PC-3 (cell line): Measurements from ENCODE around the gene ABHD11. TPM values are rescaled to one million over a fixed set of nuclear protein-coding genes. Genes with fewer than 3 reads are reported as not detected.

Experiments used
- ATAC-seq: fragments of 200-7000 bp; cut with Tn5 transposase; 2 replicates; pipeline ENCODE4 v1.9.1; 2020; ENCODE audit warnings: mild to moderate bottlenecking, moderate library complexity
- BruUV-seq: library from RNA; stranded (reverse); fragments of 400-500 nt; replicated peaks from 2 replicates; lab custom pipeline; 2021; lab: Mats Ljungman, UMichigan
- CTCF ChIA-PET: fragments of 300-600 bp; sonication (Branson Sonifier 250); formaldehyde crosslinking; loops from one replicate; lab custom pipeline; 2022; ENCODE audit warnings: antibody characterized with exemption; lab: Charles Lee
- POLR2A ChIA-PET: fragments of 300-600 bp; sonication (Branson Sonifier 250); formaldehyde crosslinking; loops from one replicate; lab custom pipeline; 2022; ENCODE audit warnings: antibody characterized with exemption; ENCODE audit not compliant: unreplicated experiment; lab: Charles Lee
- DNase-seq: peaks from one replicate; pipeline ENCODE4 v3.0.0-alpha.2; 2015
- H2AFZ ChIP-seq: fragments of 300-600 bp; sonication (generic); 2 replicates; pipeline ENCODE4 v1.6.0; 2016; ENCODE audit warnings: antibody characterized with exemption, low read length
- H3F3A ChIP-seq: fragments of 300-600 bp; sonication (generic); one replicate; pipeline ENCODE4 v1.6.0; 2017; ENCODE audit warnings: antibody characterized with exemption, low read length, control low read depth, mild to moderate bottlenecking; ENCODE audit not compliant: unreplicated experiment
- H3K27ac ChIP-seq: fragments of 300-600 bp; sonication (generic); 2 replicates; pipeline ENCODE4 v1.5.1; 2016; ENCODE audit warnings: mild to moderate bottlenecking, low read length
- H3K27me3 ChIP-seq: fragments of 300-600 bp; sonication (generic); 2 replicates; pipeline ENCODE4 v1.6.1; 2016; ENCODE audit warnings: low read length, mixed read lengths
- H3K36me3 ChIP-seq: fragments of 300-600 bp; sonication (generic); 2 replicates; pipeline ENCODE4 v1.6.1; 2016; ENCODE audit warnings: low read depth, mixed run types, low read length, mixed read lengths
- H3K4me1 ChIP-seq: fragments of 300-600 bp; sonication (generic); 2 replicates; pipeline ENCODE4 v1.5.1; 2016; ENCODE audit warnings: low read length; ENCODE audit not compliant: insufficient read depth
- H3K4me2 ChIP-seq: fragments of 300-600 bp; sonication (generic); 2 replicates; pipeline ENCODE4 v1.6.0; 2016; ENCODE audit warnings: low read length
- H3K4me3 ChIP-seq: fragments of 300-600 bp; sonication (generic); 2 replicates; pipeline ENCODE4 v1.5.1; 2016; ENCODE audit warnings: mild to moderate bottlenecking, low read length, mixed read lengths
- H3K79me2 ChIP-seq: fragments of 300-600 bp; sonication (generic); 2 replicates; pipeline ENCODE4 v1.6.1; 2017; ENCODE audit warnings: low read length, mixed read lengths
- H3K9ac ChIP-seq: fragments of 300-600 bp; sonication (generic); 2 replicates; pipeline ENCODE4 v1.6.0; 2016; ENCODE audit warnings: mild to moderate bottlenecking, low read length
- H3K9me2 ChIP-seq: fragments of 300-600 bp; sonication (generic); replicated peaks from 2 replicates; pipeline ENCODE4 v1.6.1; 2016; ENCODE audit warnings: mixed run types, low read length, mixed read lengths
- H3K9me3 ChIP-seq: fragments of 300-600 bp; sonication (generic); 2 replicates; pipeline ENCODE4 v1.6.1; 2016; ENCODE audit warnings: low read length, mixed read lengths
- H4K20me1 ChIP-seq: fragments of 300-600 bp; sonication (generic); 2 replicates; pipeline ENCODE4 v1.6.1; 2016; ENCODE audit warnings: low read length, mixed read lengths
- CTCF ChIP-seq: fragments of 300-600 bp; sonication (generic); conservative IDR thresholded peaks from 2 replicates; pipeline ENCODE4 v1.5.1; 2017; ENCODE audit warnings: antibody characterized with exemption, low read depth, mild to moderate bottlenecking, low read length
- EZH2 ChIP-seq: fragments of 300-600 bp; sonication (generic); IDR thresholded peaks from one replicate; pipeline ENCODE4 v1.6.1; 2017; ENCODE audit warnings: antibody characterized with exemption, mild to moderate bottlenecking, low read length; ENCODE audit not compliant: unreplicated experiment
- EZH2phosphoT487 ChIP-seq: fragments of 300-600 bp; sonication (generic); IDR thresholded peaks from 2 replicates; pipeline ENCODE4 v1.6.1; 2018; ENCODE audit warnings: mild to moderate bottlenecking, antibody characterized with exemption, low read length, borderline replicate concordance
- intact Hi-C: fragments of 100-400 bp; cut with micrococcal nuclease; formaldehyde crosslinking; loops from 2 replicates; pipeline ENCODE4 v1.9.0; 2023
- total RNA-seq: library from RNA; depleted of rRNA; stranded (reverse); fragments of >200 nt; gene quantifications from 2 replicates; pipeline ENCODE4 v1.2.3, GENCODE V29; 2014

The ABHD11 gene
- total RNA-seq, 1 experiment from 2014 or later: 41.4 TPM

GRCh38 chr7:73749931-73750776 is 11.6 kb upstream of the ABHD11 start:
- ATAC-seq: no peak
- Histone ChIP-seq H2AFZ (no peak overlapping the region), H3K79me2 (no peaks in the 10 kb centered on the region), H3K27ac (no peak overlapping the region), H3K9me2 (no peaks in the 10 kb centered on the region), H3K27me3 (no peaks in the 10 kb centered on the region), H3F3A (no peaks in the 10 kb centered on the region), H3K4me1 (no peaks in the 10 kb centered on the region), H4K20me1 (no peaks in the 10 kb centered on the region), H3K36me3 (no peaks in the 10 kb centered on the region), H3K9me3 (no peaks in the 10 kb centered on the region), H3K4me2 (no peak overlapping the region), H3K9ac (no peak overlapping the region), H3K4me3 (no peak overlapping the region)
- BruUV-seq: no TSS peak
- intact Hi-C loops: no loop called here
- POLR2A ChIA-PET: no interaction called here
- CTCF ChIA-PET: no interaction called here
- no peak for DNase-seq
- TF ChIP-seq EZH2phosphoT487: no peak
- no peak for TF ChIP-seq CTCF

- Histone ChIP-seq H3K27ac (no peak overlapping the region), H3K9ac (no peak overlapping the region), H3K4me1 (peaks cover 19% of the 10 kb centered on the region), H3K4me2 (no peak overlapping the region), H3K36me3 (no peaks in the 10 kb centered on the region), H3K9me2 (no peaks in the 10 kb centered on the region), H4K20me1 (no peaks in the 10 kb centered on the region), H3K27me3 (no peaks in the 10 kb centered on the region), H3K79me2 (no peaks in the 10 kb centered on the region), H3F3A (no peaks in the 10 kb centered on the region), H2AFZ (no peak overlapping the region), H3K9me3 (no peaks in the 10 kb centered on the region), H3K4me3 (no peak overlapping the region)
- ChIA-PET POLR2A (no interaction called here), CTCF (no interaction called here)
- intact Hi-C loops: no loop called here
- ATAC-seq (no peak), DNase-seq (no peak)
- no TSS peak for BruUV-seq
- TF ChIP-seq CTCF: no peak
- no peak for TF ChIP-seq EZH2
- TF ChIP-seq EZH2phosphoT487: no peak
These were observed 7.8 kb upstream of the ABHD11 start for GRCh38 chr7:73746378-73746777.
